Measurements from ENCODE around the gene DAP. TPM values are rescaled to one million over a fixed set of nuclear protein-coding genes. Genes with fewer than 3 reads are reported as not detected.

DAP gene
- total RNA-seq, 1 experiment from 2014 or later, result 47.7 TPM

DNA sequence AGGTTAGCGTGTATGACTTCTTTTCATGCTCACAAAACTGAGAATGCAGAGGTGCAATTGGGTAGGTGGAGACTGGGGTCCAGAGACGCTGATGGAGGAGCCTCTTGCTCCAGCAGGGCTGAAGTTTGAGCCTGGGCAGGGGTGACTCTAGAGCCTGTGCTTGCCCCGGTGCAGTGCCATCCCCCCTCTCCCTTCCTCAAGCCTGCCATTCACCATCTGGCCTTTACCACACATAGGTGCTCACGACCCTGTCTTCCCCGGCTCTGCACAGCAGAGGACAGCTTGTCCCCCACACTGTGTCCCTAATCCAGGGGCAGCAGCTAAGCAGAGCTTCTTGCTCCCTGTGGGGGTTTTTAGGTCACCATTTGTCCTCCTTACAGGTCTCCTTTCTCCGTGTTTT is 86.5 kb downstream of the DAP start:
- Mint-ChIP-seq H3K9me3 (peaks cover 8% of the 10 kb centered on the region), H3K4me1 (no peaks in the 10 kb centered on the region), H3K4me3 (no peak overlapping the region), H3K27me3 (ENCODE audit: low read depth) (no peaks in the 10 kb centered on the region; the same call in 1 of the 2 replicates), H3K27ac (no peak overlapping the region), H3K36me3 (peaks cover 10% of the 10 kb centered on the region)
- ChIA-PET CTCF (interaction anchor here (1.7 kb wide), 1 partner anchor 15 kb away, joined by 7 read pairs; no protein-coding TSS in a partner anchor), POLR2A (no interaction called here)
- no peak for ATAC-seq
- DNase-seq (ENCODE audit: low spot score), result no peak
- TF ChIP-seq EMX1 (CRISPR knock-in tag; IDR thresholded peaks at IDR 0.05) (no peak), MXD4 (CRISPR knock-in tag; IDR thresholded peaks at IDR 0.05; ENCODE audit: borderline replicate concordance) (no peak), ATF1 (CRISPR knock-in tag; IDR thresholded peaks at IDR 0.05) (no peak), ZNF121 (CRISPR knock-in tag; IDR thresholded peaks at IDR 0.05) (no peak), GTF2I (CRISPR knock-in tag; conservative IDR thresholded peaks at IDR 0.05) (no peak), NR2C2 (CRISPR knock-in tag; IDR thresholded peaks at IDR 0.05) (no peak), SMAD3 (CRISPR knock-in tag; IDR thresholded peaks at IDR 0.05; ENCODE audit: borderline replicate concordance) (no peak), NFE2L1 (CRISPR knock-in tag; IDR thresholded peaks at IDR 0.05) (no peak), ESRRA (CRISPR knock-in tag; IDR thresholded peaks at IDR 0.05; ENCODE audit: borderline replicate concordance) (no peak)
- TF ChIP-seq, protein P1, sequence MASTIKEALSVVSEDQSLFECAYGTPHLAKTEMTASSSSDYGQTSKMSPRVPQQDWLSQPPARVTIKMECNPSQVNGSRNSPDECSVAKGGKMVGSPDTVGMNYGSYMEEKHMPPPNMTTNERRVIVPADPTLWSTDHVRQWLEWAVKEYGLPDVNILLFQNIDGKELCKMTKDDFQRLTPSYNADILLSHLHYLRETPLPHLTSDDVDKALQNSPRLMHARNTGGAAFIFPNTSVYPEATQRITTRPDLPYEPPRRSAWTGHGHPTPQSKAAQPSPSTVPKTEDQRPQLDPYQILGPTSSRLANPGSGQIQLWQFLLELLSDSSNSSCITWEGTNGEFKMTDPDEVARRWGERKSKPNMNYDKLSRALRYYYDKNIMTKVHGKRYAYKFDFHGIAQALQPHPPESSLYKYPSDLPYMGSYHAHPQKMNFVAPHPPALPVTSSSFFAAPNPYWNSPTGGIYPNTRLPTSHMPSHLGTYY (CRISPR knock-in tag; IDR thresholded peaks at IDR 0.05), result no peak
- TF ChIP-seq, protein P2, sequence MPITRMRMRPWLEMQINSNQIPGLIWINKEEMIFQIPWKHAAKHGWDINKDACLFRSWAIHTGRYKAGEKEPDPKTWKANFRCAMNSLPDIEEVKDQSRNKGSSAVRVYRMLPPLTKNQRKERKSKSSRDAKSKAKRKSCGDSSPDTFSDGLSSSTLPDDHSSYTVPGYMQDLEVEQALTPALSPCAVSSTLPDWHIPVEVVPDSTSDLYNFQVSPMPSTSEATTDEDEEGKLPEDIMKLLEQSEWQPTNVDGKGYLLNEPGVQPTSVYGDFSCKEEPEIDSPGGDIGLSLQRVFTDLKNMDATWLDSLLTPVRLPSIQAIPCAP (CRISPR knock-in tag; IDR thresholded peaks at IDR 0.05), result no peak
- TF ChIP-seq, protein P3, sequence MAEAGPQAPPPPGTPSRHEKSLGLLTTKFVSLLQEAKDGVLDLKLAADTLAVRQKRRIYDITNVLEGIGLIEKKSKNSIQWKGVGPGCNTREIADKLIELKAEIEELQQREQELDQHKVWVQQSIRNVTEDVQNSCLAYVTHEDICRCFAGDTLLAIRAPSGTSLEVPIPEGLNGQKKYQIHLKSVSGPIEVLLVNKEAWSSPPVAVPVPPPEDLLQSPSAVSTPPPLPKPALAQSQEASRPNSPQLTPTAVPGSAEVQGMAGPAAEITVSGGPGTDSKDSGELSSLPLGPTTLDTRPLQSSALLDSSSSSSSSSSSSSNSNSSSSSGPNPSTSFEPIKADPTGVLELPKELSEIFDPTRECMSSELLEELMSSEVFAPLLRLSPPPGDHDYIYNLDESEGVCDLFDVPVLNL (CRISPR knock-in tag; IDR thresholded peaks at IDR 0.05; ENCODE audit: borderline replicate concordance, low read depth), result no peak
- TF ChIP-seq, protein P4, sequence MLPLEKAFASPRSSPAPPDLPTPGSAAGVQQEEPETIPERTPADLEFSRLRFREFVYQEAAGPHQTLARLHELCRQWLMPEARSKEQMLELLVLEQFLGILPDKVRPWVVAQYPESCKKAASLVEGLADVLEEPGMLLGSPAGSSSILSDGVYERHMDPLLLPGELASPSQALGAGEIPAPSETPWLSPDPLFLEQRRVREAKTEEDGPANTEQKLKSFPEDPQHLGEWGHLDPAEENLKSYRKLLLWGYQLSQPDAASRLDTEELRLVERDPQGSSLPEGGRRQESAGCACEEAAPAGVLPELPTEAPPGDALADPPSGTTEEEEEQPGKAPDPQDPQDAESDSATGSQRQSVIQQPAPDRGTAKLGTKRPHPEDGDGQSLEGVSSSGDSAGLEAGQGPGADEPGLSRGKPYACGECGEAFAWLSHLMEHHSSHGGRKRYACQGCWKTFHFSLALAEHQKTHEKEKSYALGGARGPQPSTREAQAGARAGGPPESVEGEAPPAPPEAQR (CRISPR knock-in tag; IDR thresholded peaks at IDR 0.05), result no peak

DNA sequence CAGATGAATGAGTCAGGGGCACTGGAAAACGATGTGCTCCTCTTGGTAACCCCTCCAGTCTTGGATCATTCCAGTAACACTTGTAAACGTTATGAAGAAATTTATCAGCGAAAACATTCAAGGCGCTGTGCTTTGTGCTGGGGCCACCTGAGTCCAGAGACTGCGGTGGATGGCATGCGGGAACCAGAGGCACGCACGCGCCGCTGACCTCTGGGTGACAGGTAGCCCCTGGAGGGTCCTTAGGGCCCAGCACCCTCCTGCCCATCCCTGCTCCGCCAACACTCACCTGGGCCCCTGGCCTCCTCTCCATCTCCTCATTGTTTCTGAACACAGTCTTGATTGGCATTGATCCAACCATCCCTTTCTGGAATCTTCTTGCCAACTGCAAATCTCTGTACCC is 86.9 kb downstream of the DAP start:
- DNase-seq (ENCODE audit: low spot score), result no peak
- ChIA-PET CTCF (interaction anchor here (1.0 kb wide), 1 partner anchor 47 kb away, joined by 4 read pairs; no protein-coding TSS in a partner anchor), POLR2A (no interaction called here)
- H3K4me1 Mint-ChIP-seq, result no peaks in the 10 kb centered on the region
- H3K27me3 Mint-ChIP-seq (ENCODE audit: low read depth), result no peaks in the 10 kb centered on the region; the same call in 1 of the 2 replicates
- TF ChIP-seq GRHL2 (CRISPR knock-in tag; IDR thresholded peaks at IDR 0.05; ENCODE audit: insufficient replicate concordance, severe bottlenecking) (no peak), GABPB1 (CRISPR knock-in tag; IDR thresholded peaks at IDR 0.05) (no peak), NR1H2 (CRISPR knock-in tag; IDR thresholded peaks at IDR 0.05) (no peak), FOXJ3 (CRISPR knock-in tag; IDR thresholded peaks at IDR 0.05; ENCODE audit: borderline replicate concordance) (no peak)
- TF ChIP-seq, protein P5, sequence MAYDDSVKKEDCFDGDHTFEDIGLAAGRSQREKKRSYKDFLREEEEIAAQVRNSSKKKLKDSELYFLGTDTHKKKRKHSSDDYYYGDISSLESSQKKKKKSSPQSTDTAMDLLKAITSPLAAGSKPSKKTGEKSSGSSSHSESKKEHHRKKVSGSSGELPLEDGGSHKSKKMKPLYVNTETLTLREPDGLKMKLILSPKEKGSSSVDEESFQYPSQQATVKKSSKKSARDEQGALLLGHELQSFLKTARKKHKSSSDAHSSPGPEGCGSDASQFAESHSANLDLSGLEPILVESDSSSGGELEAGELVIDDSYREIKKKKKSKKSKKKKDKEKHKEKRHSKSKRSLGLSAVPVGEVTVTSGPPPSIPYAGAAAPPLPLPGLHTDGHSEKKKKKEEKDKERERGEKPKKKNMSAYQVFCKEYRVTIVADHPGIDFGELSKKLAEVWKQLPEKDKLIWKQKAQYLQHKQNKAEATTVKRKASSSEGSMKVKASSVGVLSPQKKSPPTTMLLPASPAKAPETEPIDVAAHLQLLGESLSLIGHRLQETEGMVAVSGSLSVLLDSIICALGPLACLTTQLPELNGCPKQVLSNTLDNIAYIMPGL (CRISPR knock-in tag; IDR thresholded peaks at IDR 0.05), result no peak
- TF ChIP-seq, protein P6, sequence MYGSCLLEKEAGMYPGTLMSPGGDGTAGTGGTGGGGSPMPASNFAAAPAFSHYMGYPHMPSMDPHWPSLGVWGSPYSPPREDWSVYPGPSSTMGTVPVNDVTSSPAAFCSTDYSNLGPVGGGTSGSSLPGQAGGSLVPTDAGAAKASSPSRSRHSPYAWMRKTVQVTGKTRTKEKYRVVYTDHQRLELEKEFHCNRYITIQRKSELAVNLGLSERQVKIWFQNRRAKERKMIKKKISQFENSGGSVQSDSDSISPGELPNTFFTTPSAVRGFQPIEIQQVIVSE (CRISPR knock-in tag; IDR thresholded peaks at IDR 0.05; ENCODE audit: borderline replicate concordance), result no peak
- TF ChIP-seq, protein P7, sequence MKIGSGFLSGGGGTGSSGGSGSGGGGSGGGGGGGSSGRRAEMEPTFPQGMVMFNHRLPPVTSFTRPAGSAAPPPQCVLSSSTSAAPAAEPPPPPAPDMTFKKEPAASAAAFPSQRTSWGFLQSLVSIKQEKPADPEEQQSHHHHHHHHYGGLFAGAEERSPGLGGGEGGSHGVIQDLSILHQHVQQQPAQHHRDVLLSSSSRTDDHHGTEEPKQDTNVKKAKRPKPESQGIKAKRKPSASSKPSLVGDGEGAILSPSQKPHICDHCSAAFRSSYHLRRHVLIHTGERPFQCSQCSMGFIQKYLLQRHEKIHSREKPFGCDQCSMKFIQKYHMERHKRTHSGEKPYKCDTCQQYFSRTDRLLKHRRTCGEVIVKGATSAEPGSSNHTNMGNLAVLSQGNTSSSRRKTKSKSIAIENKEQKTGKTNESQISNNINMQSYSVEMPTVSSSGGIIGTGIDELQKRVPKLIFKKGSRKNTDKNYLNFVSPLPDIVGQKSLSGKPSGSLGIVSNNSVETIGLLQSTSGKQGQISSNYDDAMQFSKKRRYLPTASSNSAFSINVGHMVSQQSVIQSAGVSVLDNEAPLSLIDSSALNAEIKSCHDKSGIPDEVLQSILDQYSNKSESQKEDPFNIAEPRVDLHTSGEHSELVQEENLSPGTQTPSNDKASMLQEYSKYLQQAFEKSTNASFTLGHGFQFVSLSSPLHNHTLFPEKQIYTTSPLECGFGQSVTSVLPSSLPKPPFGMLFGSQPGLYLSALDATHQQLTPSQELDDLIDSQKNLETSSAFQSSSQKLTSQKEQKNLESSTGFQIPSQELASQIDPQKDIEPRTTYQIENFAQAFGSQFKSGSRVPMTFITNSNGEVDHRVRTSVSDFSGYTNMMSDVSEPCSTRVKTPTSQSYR (CRISPR knock-in tag; IDR thresholded peaks at IDR 0.05), result no peak
- TF ChIP-seq, protein P8, sequence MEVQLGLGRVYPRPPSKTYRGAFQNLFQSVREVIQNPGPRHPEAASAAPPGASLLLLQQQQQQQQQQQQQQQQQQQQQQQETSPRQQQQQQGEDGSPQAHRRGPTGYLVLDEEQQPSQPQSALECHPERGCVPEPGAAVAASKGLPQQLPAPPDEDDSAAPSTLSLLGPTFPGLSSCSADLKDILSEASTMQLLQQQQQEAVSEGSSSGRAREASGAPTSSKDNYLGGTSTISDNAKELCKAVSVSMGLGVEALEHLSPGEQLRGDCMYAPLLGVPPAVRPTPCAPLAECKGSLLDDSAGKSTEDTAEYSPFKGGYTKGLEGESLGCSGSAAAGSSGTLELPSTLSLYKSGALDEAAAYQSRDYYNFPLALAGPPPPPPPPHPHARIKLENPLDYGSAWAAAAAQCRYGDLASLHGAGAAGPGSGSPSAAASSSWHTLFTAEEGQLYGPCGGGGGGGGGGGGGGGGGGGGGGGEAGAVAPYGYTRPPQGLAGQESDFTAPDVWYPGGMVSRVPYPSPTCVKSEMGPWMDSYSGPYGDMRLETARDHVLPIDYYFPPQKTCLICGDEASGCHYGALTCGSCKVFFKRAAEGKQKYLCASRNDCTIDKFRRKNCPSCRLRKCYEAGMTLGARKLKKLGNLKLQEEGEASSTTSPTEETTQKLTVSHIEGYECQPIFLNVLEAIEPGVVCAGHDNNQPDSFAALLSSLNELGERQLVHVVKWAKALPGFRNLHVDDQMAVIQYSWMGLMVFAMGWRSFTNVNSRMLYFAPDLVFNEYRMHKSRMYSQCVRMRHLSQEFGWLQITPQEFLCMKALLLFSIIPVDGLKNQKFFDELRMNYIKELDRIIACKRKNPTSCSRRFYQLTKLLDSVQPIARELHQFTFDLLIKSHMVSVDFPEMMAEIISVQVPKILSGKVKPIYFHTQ (CRISPR knock-in tag; IDR thresholded peaks at IDR 0.05), result no peak
- H3K36me3 Mint-ChIP-seq, result peaks cover 10% of the 10 kb centered on the region
- no peak for ATAC-seq
- H3K27ac Mint-ChIP-seq, result no peak overlapping the region
- H3K9me3 Mint-ChIP-seq, result peaks cover 10% of the 10 kb centered on the region
- no peak overlapping the region for H3K4me3 Mint-ChIP-seq
